Glutamatergic neuron (in vitro differentiated cells): ENCODE data around the gene KCNMB2. TPM values are rescaled to one million over a fixed set of nuclear protein-coding genes. Genes with fewer than 3 reads are reported as not detected.
"Not testable (repeated sequence)": the region's sequence is repeated elsewhere in the genome, so short reads cannot be mapped to it uniquely, and the experiment has no call there.

ENCODE experiments used
- DNase-seq: peaks from one replicate; pipeline ENCODE4 v3.0.0; 2022
- H3K27ac Mint-ChIP-seq: one replicate; pipeline ENCODE4 v1.8.0; 2020; ENCODE audit warnings: mild to moderate bottlenecking, mixed read lengths, inconsistent platforms; ENCODE audit not compliant: unreplicated experiment
- H3K27me3 Mint-ChIP-seq: one replicate; pipeline ENCODE4 v1.8.0; 2020; ENCODE audit warnings: mild to moderate bottlenecking, moderate library complexity, mixed read lengths, inconsistent platforms; ENCODE audit not compliant: unreplicated experiment
- H3K36me3 Mint-ChIP-seq: one replicate; pipeline ENCODE4 v1.8.0; 2020; ENCODE audit warnings: mild to moderate bottlenecking, mixed read lengths, inconsistent platforms; ENCODE audit not compliant: unreplicated experiment
- H3K4me1 Mint-ChIP-seq: one replicate; pipeline ENCODE4 v1.8.0; 2020; ENCODE audit warnings: mild to moderate bottlenecking, low read depth, mixed read lengths, inconsistent platforms; ENCODE audit not compliant: unreplicated experiment
- H3K4me3 Mint-ChIP-seq: one replicate; pipeline ENCODE4 v1.8.0; 2020; ENCODE audit warnings: mild to moderate bottlenecking, mixed read lengths, inconsistent platforms; ENCODE audit not compliant: unreplicated experiment
- H3K9me3 Mint-ChIP-seq: one replicate; pipeline ENCODE4 v1.8.0; 2020; ENCODE audit warnings: mild to moderate bottlenecking, moderate library complexity, mixed read lengths, inconsistent platforms; ENCODE audit not compliant: unreplicated experiment
- total RNA-seq: library from RNA; stranded (reverse); fragmentation: NEBNext Ultra II Directional; extraction: Animal tissue kit (Norgen Biotek cat#: 25700); gene quantifications from one replicate; pipeline ENCODE4 v1.2.1, GENCODE V29; 2021; ENCODE audit not compliant: unreplicated experiment
- TF ChIP-seq, protein P1 (sequence below): fragments of 200-600 bp; sonication (generic); IDR thresholded peaks from one replicate; pipeline ENCODE4 v1.5.0; 2021; ENCODE audit not compliant: partially characterized antibody, unreplicated experiment

KCNMB2 gene
- total RNA-seq, 1 donor from 2014 or later: 0.47 TPM

DNA sequence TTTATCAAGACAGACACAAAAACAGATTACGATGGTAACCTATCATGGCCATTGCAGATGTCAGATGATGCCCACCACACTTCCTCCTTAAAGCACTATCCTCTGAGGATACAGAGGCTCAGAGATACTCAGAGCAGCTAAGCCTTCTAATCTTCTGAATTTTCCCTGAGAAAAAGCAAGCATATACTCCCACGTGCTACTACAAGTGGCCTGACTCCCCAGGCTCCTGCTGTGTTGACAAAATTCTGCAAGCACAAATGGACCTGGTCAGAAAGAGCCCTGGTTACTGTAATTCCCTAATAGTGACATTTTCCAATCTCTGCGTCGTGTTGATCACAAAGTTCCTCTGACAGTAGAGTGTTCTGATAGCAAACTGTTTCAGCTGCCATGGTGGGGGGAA lies 207.1 kb downstream of the KCNMB2 start:
- TF ChIP-seq, protein P1, sequence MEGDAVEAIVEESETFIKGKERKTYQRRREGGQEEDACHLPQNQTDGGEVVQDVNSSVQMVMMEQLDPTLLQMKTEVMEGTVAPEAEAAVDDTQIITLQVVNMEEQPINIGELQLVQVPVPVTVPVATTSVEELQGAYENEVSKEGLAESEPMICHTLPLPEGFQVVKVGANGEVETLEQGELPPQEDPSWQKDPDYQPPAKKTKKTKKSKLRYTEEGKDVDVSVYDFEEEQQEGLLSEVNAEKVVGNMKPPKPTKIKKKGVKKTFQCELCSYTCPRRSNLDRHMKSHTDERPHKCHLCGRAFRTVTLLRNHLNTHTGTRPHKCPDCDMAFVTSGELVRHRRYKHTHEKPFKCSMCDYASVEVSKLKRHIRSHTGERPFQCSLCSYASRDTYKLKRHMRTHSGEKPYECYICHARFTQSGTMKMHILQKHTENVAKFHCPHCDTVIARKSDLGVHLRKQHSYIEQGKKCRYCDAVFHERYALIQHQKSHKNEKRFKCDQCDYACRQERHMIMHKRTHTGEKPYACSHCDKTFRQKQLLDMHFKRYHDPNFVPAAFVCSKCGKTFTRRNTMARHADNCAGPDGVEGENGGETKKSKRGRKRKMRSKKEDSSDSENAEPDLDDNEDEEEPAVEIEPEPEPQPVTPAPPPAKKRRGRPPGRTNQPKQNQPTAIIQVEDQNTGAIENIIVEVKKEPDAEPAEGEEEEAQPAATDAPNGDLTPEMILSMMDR: no peak
- no peaks in the 10 kb centered on the region for H3K27me3 Mint-ChIP-seq
- no peak overlapping the region for H3K27ac Mint-ChIP-seq
- no peak for DNase-seq
- H3K4me3 Mint-ChIP-seq: no peak overlapping the region
- peaks cover 7% of the 10 kb centered on the region for H3K36me3 Mint-ChIP-seq
- H3K4me1 Mint-ChIP-seq: peaks cover 12% of the 10 kb centered on the region
- H3K9me3 Mint-ChIP-seq: peaks cover 2% of the 10 kb centered on the region

DNA sequence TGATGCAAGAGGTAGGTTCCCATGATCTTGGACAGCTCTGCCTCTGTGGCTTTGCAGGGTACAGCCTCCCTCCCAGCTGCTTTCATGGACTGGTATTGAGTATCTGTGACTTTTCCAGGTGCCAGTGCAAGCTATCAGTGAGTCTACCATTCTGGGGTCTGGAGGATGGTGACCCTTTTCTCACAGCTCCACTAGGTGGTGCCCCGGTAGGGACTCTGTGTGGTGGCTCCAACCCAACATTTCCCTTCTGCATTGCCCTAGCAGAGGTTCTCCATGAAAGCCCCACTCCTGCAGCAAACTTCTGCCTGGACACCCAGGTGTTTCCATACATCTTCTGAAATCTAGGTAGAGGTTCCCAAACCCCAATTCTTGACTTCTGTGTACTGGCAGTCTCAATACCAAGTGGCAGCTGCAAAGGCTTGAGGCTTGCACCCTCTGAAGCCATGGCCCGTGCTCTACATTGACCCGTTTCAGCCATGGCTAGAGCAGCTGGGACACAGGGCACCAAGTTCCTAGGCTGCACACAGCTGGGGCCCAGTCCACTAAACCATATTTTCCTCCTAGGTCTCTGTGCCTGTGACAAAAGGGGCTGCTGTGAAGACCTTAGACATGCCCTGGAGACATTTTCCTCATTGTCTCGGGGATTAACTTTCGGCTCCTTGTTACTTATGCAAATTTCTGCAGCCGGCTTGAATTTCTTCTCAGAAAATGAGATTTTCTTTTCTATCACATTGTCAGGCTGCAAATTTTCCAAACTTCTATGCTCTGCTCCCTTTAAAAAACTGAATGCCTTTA lies 209.8 kb downstream of the KCNMB2 start:
- not testable (repeated sequence) for H3K36me3 Mint-ChIP-seq, H3K27me3 Mint-ChIP-seq, DNase-seq, H3K27ac Mint-ChIP-seq, H3K9me3 Mint-ChIP-seq, H3K4me3 Mint-ChIP-seq
- H3K4me1 Mint-ChIP-seq: peaks cover 10% of the 10 kb centered on the region

DNA sequence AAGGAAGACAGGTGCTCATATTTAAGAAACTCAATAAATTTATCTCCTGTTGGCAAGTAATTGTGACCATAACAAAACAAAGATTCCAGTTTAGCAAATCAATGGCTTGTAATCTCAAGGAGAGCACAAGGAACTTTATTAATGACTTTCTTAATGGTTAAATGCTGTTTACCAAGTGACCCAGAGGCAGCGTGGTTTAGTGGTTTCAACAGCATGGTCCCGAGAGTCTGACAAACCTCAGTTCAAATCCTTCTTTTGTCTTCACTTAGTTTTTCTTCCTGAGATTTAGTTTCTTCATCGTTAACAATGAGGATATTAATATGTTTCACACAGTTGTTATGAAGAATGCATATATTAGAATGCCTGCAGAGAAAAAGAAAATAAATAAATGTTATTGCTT lies 212.6 kb downstream of the KCNMB2 start:
- H3K36me3 Mint-ChIP-seq: peaks cover 7% of the 10 kb centered on the region
- TF ChIP-seq, protein P1: no peak
- DNase-seq: no peak

DNA sequence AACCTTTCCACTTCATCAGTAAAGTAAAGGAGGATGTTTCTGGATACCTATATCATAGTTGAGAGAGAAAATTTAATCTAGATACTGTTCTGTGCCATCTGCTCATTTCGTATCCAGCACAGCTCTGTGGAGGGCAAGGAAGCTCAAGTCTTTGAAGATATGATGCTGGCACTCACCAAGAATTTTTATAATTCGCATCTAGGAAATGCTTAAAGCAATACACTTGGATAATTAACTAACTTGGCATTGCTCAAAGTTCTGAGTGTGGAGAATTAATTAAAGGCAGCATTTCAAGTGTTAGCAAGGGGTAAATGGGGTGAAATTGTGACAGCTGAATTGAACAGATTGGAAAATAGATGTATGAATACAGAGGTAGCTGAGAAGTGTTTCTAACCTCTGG lies 213.2 kb downstream of the KCNMB2 start:
- Mint-ChIP-seq H3K9me3 (peaks cover 2% of the 10 kb centered on the region), H3K27ac (no peak overlapping the region), H3K4me1 (peaks cover 1% of the 10 kb centered on the region), H3K4me3 (no peak overlapping the region), H3K36me3 (peaks cover 7% of the 10 kb centered on the region), H3K27me3 (no peaks in the 10 kb centered on the region)
- TF ChIP-seq, protein P1: no peak
- DNase-seq: no peak

More for the DNA sequence above, 212.6 kb downstream of the KCNMB2 start:
- H3K4me1 Mint-ChIP-seq: peaks cover 1% of the 10 kb centered on the region
- H3K4me3 Mint-ChIP-seq: no peak overlapping the region
- H3K27me3 Mint-ChIP-seq: no peaks in the 10 kb centered on the region
- no peak overlapping the region for H3K27ac Mint-ChIP-seq
- H3K9me3 Mint-ChIP-seq: peaks cover 2% of the 10 kb centered on the region

DNA sequence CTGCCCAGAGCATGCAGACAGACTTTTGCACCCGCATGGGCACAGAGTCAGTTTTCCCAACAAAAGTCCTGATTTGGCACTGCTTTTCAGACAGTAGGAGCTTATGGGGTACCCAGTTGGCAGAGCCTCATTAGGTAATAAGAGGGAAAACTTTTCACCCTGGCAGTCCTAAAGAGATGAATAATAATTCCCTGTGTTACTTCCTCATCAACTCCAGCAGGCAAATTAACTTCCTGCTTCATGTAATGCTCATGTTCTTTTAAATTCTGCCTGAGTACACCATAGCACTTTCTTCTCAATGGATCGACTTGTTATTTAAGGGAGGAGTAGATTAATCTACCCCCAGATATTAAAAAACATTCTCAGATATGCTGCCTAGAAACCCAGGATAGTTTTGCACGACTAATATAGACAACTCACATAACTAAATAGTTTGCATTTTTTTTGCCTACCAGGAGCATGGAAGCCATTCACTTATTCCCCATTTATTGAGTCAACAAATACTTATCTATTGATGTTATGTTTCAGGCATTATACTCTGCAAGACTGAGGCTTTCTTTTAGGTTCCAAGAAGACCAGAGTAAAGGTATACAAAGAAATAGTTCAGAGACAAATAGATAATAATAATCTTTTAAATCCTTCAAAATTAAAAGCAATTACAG lies 214.5 kb downstream of the KCNMB2 start:
- H3K4me1 Mint-ChIP-seq: peaks cover 7% of the 10 kb centered on the region
- DNase-seq: no peak
- H3K9me3 Mint-ChIP-seq: no peaks in the 10 kb centered on the region
- TF ChIP-seq, protein P1: no peak
- no peak overlapping the region for H3K4me3 Mint-ChIP-seq
- H3K36me3 Mint-ChIP-seq: peaks cover 7% of the 10 kb centered on the region
- H3K27me3 Mint-ChIP-seq: no peaks in the 10 kb centered on the region
- H3K27ac Mint-ChIP-seq: no peak overlapping the region
